ENCODE measurements around the gene TCF12. TPM values are rescaled to one million over a fixed set of nuclear protein-coding genes. Genes with fewer than 3 reads are reported as not detected.
A peak's percentile ranks its signal among the peaks of the same experiment; 100 is the strongest.

TCF12 gene
- total RNA-seq, 1 experiment from 2014 or later, result 76.7 TPM

DNA sequence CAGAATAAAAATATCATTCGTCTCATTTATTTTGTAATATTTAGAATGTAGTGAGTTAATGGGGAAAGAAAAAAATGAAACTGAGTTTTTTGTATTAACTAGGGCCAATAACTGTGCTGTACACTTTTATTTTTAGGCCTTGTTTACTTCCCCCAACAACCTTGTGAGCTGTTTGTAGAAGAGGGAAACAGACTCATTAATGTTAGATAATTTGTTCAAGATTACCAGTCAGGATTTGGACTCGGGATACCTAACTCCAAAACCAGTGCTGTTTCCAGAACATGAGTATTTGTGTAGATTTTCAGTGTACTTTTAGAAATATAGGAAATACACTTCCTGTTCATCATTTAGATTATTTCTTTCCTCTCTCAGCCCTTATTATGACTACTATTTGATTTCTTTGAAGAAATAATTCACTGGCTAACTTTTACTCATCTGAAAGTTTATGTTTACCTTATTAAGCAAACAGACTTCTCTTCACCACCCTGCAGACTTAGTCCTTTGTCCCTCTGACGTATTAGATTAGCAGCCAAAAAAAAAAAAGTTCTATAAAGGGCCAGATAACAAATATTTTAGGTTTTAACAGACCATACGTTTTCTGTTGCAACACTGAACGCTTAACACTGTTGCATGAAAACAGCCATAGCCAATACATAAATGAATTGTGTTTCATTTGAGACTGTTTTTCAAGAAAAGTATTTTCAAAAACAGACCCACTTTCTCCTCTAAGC, 265.3 kb downstream of the TCF12 start:
- Histone ChIP-seq H3K79me1 (ENCODE audit: insufficient read depth, low read depth, low read length, poor library complexity, severe bottlenecking) (no peaks in the 10 kb centered on the region), H3K4me2 (ENCODE audit: insufficient read depth, insufficient read length, low read length) (no peak overlapping the region), H3K27ac (ENCODE audit: insufficient read length, low read depth, low read length) (no peak overlapping the region), H3K4ac (ENCODE audit: low read depth, low read length) (no peak overlapping the region), H2BK5ac (ENCODE audit: insufficient read length, low read length) (no peak overlapping the region), H4K20me1 (ENCODE audit: control insufficient read depth, insufficient read depth, insufficient read length) (no peaks in the 10 kb centered on the region), H2BK20ac (ENCODE audit: low read depth, low read length, poor library complexity, severe bottlenecking) (no peak overlapping the region), H2AFZ (ENCODE audit: low read length) (no peak overlapping the region), H4K91ac (ENCODE audit: insufficient read length, low read depth, low read length) (no peak overlapping the region), H3K27me3 (ENCODE audit: insufficient read depth, low read length) (no peaks in the 10 kb centered on the region), H2AK5ac (ENCODE audit: insufficient read length, low read length) (no peak overlapping the region), H2BK120ac (ENCODE audit: low read depth, low read length, poor library complexity, severe bottlenecking) (no peak overlapping the region), H3K56ac (ENCODE audit: insufficient read length, low read depth, low read length) (no peak overlapping the region), H4K8ac (replicated peaks; ENCODE audit: insufficient read length, low read depth, low read length) (no peak overlapping the region), H2BK12ac (ENCODE audit: insufficient read length, low read depth, low read length) (no peak overlapping the region), H3K9me3 (ENCODE audit: control insufficient read depth, low read depth, low read length) (no peaks in the 10 kb centered on the region), H3K79me2 (ENCODE audit: insufficient read depth, low read length) (no peaks in the 10 kb centered on the region), H2BK15ac (ENCODE audit: low read depth, low read length) (no peak overlapping the region), H3K23me2 (ENCODE audit: insufficient read length, low read depth, low read length, poor library complexity, severe bottlenecking) (no peaks in the 10 kb centered on the region), H3K4me1 (ENCODE audit: insufficient read depth, low read length) (no peaks in the 10 kb centered on the region), H3K14ac (ENCODE audit: insufficient read depth, low read length) (no peak overlapping the region), H3K9ac (ENCODE audit: extremely low read depth, insufficient read length, low read length) (no peak overlapping the region), H4K5ac (ENCODE audit: insufficient read length, low read depth, low read length) (no peak overlapping the region), H3K23ac (ENCODE audit: insufficient read length, low read depth, low read length) (no peak overlapping the region), H3K18ac (ENCODE audit: insufficient read length, low read depth, low read length) (no peak overlapping the region), H3T11ph (ENCODE audit: low read length) (no peak overlapping the region)
- H3K9me3 Mint-ChIP-seq, result no peaks in the 10 kb centered on the region
- TF ChIP-seq, protein P1, sequence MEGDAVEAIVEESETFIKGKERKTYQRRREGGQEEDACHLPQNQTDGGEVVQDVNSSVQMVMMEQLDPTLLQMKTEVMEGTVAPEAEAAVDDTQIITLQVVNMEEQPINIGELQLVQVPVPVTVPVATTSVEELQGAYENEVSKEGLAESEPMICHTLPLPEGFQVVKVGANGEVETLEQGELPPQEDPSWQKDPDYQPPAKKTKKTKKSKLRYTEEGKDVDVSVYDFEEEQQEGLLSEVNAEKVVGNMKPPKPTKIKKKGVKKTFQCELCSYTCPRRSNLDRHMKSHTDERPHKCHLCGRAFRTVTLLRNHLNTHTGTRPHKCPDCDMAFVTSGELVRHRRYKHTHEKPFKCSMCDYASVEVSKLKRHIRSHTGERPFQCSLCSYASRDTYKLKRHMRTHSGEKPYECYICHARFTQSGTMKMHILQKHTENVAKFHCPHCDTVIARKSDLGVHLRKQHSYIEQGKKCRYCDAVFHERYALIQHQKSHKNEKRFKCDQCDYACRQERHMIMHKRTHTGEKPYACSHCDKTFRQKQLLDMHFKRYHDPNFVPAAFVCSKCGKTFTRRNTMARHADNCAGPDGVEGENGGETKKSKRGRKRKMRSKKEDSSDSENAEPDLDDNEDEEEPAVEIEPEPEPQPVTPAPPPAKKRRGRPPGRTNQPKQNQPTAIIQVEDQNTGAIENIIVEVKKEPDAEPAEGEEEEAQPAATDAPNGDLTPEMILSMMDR (conservative IDR thresholded peaks at IDR 0.05), result no peak
- no peaks in the 10 kb centered on the region for H3K27me3 Mint-ChIP-seq (ENCODE audit: low read depth)
- peaks cover 2 to 3% of the 10 kb centered on the region in 2 experiments; a peak in 2 of 4 replicates for H3K4me1 Mint-ChIP-seq
- no peak overlapping the region for H3K4me3 Mint-ChIP-seq
- H3K27ac Mint-ChIP-seq, result peak overlapping the region in 1 of 3 experiments; percentile 77; a peak in 3 of 7 replicates
- no CpG with 5 or more reads among the region's 5 CpGs for WGBS (ENCODE audit: extremely low coverage, insufficient read length, low lambda C conversion rate)
- no peak for DNase-seq
- H3K36me3 Mint-ChIP-seq (ENCODE audit: insufficient read depth in 1 of 3, low read depth in 3 of 3), result peaks cover 15 to 18% (median 17%) of the 10 kb centered on the region in 3 experiments; a peak in 6 of 7 replicates

Data from H9 (cell line).